Breast epithelium (tissue), 3 donors: ENCODE results near the gene RXRG.

Source experiments
- CTCF ChIP-seq, 3 donors: fragments of 450-650 bp; IDR thresholded peaks; one replicate each; pipeline ENCODE4 v1.5.1; 2016 to 2017; ENCODE audit warnings: antibody characterized with exemption in 3 of 3, mild to moderate bottlenecking in 3 of 3, moderate library complexity in 3 of 3
- POLR2A ChIP-seq: fragments of 450-650 bp; IDR thresholded peaks from one replicate; pipeline ENCODE4 v1.6.1; 2016; ENCODE audit warnings: antibody characterized with exemption, mild to moderate bottlenecking, moderate library complexity

DNA sequence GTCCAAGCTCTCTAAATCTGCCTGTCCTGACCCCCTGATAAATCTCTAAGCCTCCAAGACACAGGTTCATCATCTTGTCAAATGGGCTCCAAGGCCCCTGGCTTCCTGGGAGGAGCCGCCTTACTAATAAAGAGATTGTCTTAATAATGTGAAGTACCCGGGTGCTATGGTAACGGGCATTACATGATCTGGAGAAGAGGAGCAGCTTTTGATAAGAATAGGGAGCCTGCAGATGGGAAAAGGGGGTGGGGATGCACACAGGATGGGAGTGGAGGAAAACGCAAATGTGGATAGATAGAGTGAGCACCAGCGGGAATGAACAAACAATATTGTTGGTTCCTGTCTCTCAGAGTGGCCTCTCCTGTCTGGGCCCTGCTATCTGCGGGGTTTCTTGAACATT is 11.9 kb upstream of the RXRG start:
- TF ChIP-seq CTCF (IDR thresholded peaks at IDR 0.05) (no peak), POLR2A (no peak)
